ENCODE data around the gene GPR137B.

- TF ChIP-seq POLR2AphosphoS5 (IDR thresholded peaks at IDR 0.05; ENCODE audit: low read depth, low read length) (no peak), CBFB (CRISPR knock-in tag; IDR thresholded peaks at IDR 0.05) (no peak), POLR2A (IDR thresholded peaks at IDR 0.05; ENCODE audit: insufficient read depth in 1 of 2, low read depth in 2 of 2, low read length in 2 of 2) (no peak), BCLAF1 (IDR thresholded peaks at IDR 0.05) (no peak), PRDM4 (CRISPR knock-in tag; IDR thresholded peaks at IDR 0.05; ENCODE audit: borderline replicate concordance) (no peak), REST (IDR thresholded peaks at IDR 0.05; ENCODE audit: borderline replicate concordance in 1 of 2, low read depth in 1 of 2, low read length in 2 of 2) (no peak), ZKSCAN8 (CRISPR knock-in tag; IDR thresholded peaks at IDR 0.05; ENCODE audit: borderline replicate concordance) (no peak), ZNF577 (CRISPR knock-in tag; IDR thresholded peaks at IDR 0.05; ENCODE audit: borderline replicate concordance, low read depth) (no peak), BRCA1 (CRISPR knock-in tag; IDR thresholded peaks at IDR 0.05) (no peak), GZF1 (CRISPR knock-in tag; IDR thresholded peaks at IDR 0.05) (no peak), ZFYVE20 (CRISPR knock-in tag; IDR thresholded peaks at IDR 0.05; ENCODE audit: borderline replicate concordance, low read depth) (no peak), FOXA3 (CRISPR knock-in tag; IDR thresholded peaks at IDR 0.05) (no peak), CTCF (CRISPR knock-in tag; IDR thresholded peaks at IDR 0.05) (no peak), EZH2 (conservative IDR thresholded peaks at IDR 0.05; ENCODE audit: low read depth, low read length) (no peak)
Observed at GRCh38 chr1:236130372-236130771, 12.0 kb upstream of the GPR137B start.

All from HepG2 (cell line).